GOT3 (cell line): ENCODE results near the gene CSAG1.
"Not testable (repeated sequence)": the region's sequence is repeated elsewhere in the genome, so short reads cannot be mapped to it uniquely, and the experiment has no call there.

Source experiments
- DNase-seq: peaks from one replicate; lab custom pipeline; 2025; ENCODE audit warnings: mixed read lengths; lab: John Stamatoyannopoulos, UW

Gene CSAG1

DNA sequence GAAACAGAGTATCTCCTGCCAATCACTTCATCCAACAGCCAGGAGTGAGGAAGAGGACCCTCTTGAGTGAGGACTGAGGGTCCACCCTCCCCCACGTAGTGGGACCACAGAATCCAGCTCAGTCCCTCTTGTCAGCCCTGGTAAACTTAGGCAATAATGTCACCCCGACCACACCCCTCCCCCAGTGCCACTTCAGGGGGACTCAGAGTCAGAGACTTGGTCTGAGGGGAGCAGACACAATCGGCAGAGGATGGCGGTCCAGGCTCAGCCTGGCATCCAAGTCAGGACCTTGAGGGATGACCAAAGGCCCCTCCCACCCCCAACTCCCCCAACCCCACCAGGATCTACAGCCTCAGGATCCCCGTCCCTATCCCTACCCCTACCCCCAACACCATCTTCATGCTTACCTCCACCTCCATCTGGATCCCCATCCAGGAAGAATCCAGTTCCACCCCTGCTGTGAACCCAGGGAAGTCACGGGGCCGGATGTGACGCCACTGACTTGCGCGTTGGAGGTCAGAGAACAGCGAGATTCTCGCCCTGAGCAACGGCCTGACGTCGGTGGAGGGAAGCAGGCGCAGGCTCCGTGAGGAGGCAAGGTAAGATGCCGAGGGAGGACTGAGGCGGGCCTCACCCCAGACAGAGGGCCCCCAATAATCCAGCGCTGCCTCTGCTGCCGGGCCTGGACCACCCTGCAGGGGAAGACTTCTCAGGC lies at the start of gene CSAG1, which contains the start of gene MAGEA12:
Gene CSAG1 (minus strand): TSS at position 461 of the 715 bp plus-strand sequence. CDS start 1,261 bp downstream, outside the sequence.
Gene MAGEA12 (plus strand): TSS at position 497 of the 715 bp plus-strand sequence. CDS start 2,405 bp downstream, outside the sequence.
- no peak for DNase-seq

DNA sequence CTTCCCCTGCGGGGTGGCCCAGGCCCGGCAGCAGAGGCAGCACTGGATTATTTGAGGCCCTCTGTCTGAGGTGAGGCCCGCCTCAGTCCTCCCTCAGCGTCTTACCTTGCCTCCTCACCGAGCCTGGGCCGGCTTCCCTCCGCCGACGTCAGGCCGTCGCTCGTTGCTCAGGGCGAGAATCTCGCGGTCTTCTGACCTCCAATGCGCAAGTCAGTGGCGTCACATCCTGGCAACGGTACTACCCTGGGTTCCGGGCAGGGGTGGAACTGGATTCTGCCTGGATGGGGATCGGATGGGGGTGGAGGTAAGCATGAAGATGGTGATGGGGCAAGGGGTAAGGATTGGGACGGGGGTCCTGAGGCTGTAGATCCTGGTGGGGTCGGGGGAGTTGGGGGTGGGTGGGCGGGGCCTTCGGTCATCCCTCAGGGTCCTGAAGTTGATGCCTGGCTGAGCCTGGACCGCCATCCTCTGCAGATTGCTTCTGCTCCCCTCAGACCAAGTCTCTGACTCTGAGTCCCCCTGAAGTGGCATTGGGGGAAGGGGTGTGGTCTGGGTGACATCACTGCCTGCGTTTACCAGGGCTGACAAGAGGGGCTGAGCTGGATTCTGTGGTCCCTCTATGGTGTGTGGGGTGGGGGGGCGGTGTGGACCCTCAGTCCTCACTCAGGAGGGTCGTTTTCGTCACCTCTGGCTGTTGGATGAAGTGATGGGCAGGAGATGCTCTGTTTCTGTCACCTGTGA lies 36.2 kb upstream of the CSAG1 start, which contains the start of gene MAGEA6:
Gene MAGEA6 (minus strand): TSS at position 141 of the 741 bp plus-strand sequence. CDS start 2,039 bp downstream, outside the sequence.
- DNase-seq: not testable (repeated sequence)

DNA sequence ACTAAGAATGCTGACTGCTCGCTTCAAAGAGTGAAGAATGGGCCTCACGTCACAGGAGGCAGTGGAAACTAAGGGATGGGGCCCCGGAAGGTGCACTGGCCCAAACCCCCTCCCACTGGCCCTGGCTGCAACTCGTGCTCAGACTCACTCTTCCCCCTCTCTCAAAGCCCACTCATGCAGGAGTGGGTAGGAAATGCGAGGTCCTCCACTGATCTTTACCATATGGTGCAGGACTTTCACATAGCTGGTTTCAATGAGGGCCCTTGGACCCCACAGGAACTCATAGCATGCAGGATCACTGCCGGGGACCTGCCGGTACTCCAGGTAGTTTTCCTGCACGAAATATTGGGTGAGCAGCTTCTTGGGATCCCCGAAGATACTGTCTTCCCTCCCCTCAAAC lies 33.0 kb upstream of the CSAG1 start:
- DNase-seq: not testable (repeated sequence)

- DNase-seq: not testable (repeated sequence)
Measured at GRCh38 chrX:152761582-152761981, 28.1 kb upstream of the CSAG1 start.

GRCh38 chrX:152759544-152759943 lies 26.0 kb upstream of the CSAG1 start:
- not testable (repeated sequence) for DNase-seq

GRCh38 chrX:152758918-152759317 lies 25.4 kb upstream of the CSAG1 start, which contains the start of gene CSAG3:
TSS of gene CSAG3 (plus strand) at chrX:152759218.
- not testable (repeated sequence) for DNase-seq

DNA sequence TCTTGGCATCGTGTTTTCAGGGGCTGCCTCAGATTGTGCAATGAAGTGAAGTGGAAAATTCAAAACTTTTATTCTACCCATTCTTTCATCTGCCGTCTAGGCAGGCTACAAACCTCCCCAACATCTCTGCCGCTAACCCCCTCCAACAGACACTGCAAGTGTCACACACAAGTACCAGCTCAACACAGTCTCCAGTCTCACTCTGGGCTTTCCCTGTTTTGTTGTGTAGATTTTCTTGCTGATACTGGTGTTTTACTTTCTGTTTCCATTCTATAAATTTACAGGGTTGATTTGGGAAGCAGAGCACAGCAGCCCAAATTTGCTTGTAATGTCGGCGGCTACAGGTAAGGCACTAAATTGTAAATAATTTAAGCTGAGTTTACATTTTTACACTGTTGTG lies 21.4 kb upstream of the CSAG1 start:
- not testable (repeated sequence) for DNase-seq

- DNase-seq: not testable (repeated sequence)
Measured at GRCh38 chrX:152753686-152754650, 20.4 kb upstream of the CSAG1 start, which contains the start of gene MAGEA2. TSS of gene MAGEA2 (minus strand) at chrX:152753842. CDS start at chrX:152751363, 2,479 bp downstream.

- no peak for DNase-seq
Measured at GRCh38 chrX:152738560-152738959, 5.0 kb upstream of the CSAG1 start.

DNA sequence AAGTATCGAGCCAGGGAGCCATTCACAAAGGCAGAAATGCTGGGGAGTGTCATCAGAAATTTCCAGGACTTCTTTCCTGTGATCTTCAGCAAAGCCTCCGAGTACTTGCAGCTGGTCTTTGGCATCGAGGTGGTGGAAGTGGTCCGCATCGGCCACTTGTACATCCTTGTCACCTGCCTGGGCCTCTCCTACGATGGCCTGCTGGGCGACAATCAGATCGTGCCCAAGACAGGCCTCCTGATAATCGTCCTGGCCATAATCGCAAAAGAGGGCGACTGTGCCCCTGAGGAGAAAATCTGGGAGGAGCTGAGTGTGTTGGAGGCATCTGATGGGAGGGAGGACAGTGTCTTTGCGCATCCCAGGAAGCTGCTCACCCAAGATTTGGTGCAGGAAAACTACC lies 3.0 kb upstream of the CSAG1 start:
- DNase-seq: not testable (repeated sequence)

DNA sequence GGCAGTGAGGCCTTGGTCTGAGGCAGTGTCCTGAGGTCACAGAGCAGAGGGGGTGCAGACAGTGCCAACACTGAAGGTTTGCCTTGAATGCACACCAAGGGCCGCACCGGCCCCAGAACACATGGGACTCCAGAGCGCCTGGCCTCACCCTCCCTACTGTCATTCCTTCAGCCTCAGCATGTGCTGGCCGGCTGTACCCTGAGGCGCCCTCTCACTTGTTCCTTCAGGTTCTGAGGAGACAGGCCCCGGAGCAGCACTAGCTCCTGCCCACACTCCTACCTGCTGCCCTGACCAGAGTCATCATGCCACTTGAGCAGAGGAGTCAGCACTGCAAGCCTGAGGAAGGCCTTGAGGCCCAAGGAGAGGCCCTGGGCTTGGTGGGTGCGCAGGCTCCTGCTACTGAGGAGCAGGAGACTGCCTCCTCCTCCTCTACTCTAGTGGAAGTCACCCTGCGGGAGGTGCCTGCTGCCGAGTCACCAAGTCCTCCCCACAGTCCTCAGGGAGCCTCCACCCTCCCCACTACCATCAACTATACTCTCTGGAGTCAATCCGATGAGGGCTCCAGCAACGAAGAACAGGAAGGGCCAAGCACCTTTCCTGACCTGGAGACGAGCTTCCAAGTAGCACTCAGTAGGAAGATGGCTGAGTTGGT lies 2.5 kb upstream of the CSAG1 start:
- no peak for DNase-seq

GRCh38 chrX:152735101-152735500 lies 1.6 kb upstream of the CSAG1 start:
- DNase-seq: no peak

DNA sequence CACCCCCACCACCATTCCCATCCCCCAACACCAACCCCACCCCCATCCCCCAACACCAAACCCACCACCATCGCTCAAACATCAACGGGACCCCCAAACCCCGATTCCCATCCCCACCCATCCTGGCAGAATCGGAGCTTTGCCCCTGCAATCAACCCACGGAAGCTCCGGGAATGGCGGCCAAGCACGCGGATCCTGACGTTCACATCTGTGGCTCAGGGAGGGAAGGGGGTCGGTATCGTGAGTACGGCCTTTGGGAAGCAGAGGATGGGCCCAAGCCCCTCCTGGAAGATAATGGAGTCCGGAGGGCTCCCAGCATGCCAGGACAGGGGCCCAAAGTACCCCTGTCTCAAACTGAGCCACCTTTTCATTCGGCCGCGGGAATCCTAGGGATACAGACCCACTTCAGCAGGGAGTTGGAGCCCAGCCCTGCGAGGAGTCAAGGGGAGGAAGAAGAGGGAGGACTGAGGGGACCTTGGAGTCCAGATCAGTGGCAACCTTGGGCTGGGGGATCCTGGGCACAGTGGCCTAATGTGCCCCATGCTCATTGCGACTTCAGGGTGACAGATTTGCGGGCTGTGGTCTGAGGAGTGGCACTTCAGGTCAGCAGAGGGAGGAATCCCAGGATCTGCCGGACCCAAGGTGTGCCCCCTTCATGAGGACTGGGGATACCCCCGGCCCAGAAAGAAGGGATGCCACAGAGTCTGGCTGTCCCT lies 780 bp upstream of the CSAG1 start:
- not testable (repeated sequence) for DNase-seq

DNA sequence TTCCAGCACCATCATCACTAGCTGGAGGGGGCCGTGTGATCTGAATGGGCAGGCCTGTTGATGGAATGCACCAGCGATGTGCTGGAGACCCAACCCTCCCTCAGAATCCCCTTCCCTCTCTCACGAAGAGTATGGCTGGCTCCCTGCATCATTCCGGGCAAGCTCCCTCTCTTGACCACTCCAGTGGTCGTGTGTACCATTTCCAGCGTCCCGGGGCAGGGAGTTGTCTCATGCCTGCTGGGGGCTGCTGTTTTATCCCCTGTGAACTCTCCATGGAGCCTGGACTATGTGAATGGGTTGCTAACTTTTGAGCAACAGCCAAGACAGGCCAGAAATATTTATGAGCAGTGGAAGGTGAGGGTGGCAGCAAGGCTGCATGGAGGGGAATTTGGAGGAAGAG lies 8.1 kb downstream of the CSAG1 start:
- DNase-seq: no peak

DNA sequence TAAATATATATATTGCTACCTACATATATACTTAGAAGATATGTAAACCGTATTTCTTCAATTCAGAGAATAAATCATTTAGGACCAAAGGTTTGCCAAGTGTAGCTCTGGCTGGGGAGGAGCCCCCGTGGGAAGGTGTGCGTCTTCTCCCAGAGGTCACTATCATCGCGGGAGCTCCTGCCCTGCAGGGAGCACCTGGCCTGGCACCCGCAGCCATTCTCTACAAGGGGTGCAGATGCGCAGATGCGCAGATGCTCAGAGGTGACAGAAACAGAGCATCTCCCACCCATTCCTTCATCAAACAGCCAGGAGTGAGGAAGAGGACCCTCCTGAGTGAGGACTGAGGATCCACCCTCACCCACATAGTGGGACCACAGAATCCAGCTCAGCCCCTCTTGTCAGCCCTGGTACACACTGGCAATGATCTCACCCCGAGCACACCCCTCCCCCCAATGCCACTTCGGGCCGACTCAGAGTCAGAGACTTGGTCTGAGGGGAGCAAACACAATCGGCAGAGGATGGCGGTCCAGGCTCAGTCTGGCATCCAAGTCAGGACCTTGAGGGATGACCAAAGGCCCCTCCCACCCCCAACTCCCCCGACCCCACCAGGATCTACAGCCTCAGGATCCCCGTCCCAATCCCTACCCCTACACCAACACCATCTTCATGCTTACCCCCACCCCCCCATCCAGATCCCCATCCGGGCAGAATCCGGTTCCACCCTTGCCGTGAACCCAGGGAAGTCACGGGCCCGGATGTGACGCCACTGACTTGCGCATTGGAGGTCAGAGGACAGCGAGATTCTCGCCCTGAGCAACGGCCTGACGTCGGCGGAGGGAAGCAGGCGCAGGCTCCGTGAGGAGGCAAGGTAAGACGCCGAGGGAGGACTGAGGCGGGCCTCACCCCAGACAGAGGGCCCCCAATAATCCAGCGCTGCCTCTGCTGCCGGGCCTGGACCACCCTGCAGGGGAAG lies 19.4 kb downstream of the CSAG1 start, which contains the start of gene MAGEA2B:
Gene MAGEA2B (plus strand): TSS at position 814 of the 973 bp plus-strand sequence. CDS start 2,479 bp downstream, outside the sequence.
- not testable (repeated sequence) for DNase-seq

DNA sequence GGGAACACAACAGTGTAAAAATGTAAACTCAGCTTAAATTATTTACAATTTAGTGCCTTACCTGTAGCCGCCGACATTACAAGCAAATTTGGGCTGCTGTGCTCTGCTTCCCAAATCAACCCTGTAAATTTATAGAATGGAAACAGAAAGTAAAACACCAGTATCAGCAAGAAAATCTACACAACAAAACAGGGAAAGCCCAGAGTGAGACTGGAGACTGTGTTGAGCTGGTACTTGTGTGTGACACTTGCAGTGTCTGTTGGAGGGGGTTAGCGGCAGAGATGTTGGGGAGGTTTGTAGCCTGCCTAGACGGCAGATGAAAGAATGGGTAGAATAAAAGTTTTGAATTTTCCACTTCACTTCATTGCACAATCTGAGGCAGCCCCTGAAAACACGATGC lies 20.3 kb downstream of the CSAG1 start:
- DNase-seq: not testable (repeated sequence)

DNA sequence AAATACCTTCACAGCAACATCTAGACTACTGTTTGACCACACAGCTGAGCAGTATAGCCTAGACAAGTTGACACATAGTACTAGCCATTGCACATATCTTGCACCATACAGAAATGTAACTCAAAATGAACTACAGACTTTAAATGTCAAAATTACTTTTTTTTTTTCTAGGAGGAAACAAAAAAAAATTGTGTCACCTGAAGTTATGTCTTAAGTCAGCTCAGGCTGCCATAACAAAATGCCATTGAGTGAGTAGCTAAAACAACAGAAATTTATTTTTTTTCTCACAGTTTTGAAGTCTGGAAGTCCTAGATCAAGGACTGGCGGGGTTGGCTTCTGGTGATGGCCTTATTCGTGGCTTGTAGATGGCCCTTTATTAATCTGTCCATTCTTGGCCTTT lies 24.3 kb downstream of the CSAG1 start, which contains the start of gene CSAG2:
Gene CSAG2 (minus strand): TSS at position 101 of the 400 bp plus-strand sequence. CDS start 161 bp downstream, outside the sequence.
- DNase-seq: not testable (repeated sequence)

DNA sequence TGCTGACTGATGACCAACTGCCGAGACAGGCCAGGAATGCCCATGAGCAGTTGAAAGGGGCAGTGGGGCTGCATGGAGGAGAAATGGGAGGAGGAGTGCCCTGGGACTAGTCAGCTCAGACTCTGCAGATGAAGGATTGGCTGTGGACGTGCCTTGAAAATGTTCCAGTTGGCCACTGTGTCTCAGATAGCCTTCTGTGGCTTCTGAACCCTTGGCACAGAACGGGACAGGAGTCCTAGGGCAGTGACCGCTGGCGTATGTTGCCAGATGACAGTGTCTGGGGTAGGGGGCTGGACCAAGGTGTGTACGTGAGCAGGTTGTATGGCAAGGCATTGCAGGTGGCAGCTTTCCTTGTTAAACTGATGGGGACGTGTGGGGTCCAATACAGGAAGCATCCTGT lies 27.0 kb downstream of the CSAG1 start:
- DNase-seq: not testable (repeated sequence)

- not testable (repeated sequence) for DNase-seq
Measured at GRCh38 chrX:152700390-152700789, 33.1 kb downstream of the CSAG1 start.
